ENCODE data around the gene PIK3CD.

- no peak for TF ChIP-seq CTCF (IDR thresholded peaks at IDR 0.05; ENCODE audit: poor library complexity)
- TF ChIP-seq EZH2 (IDR thresholded peaks at IDR 0.05; ENCODE audit: borderline replicate concordance): no peak
- TF ChIP-seq EZH2phosphoT487 (IDR thresholded peaks at IDR 0.05; ENCODE audit: low read depth, severe bottlenecking, unreplicated experiment): no peak
Observed at GRCh38 chr1:9665193-9665592, 13.7 kb downstream of the PIK3CD start.
